PFSK-1 (cell line): ENCODE data around the gene CLMN.

Source experiments
- FOXP2 ChIP-seq: optimal IDR thresholded peaks from 2 replicates; pipeline ENCODE3; 2011; ENCODE audit warnings: borderline replicate concordance, control low read depth, inconsistent platforms; ENCODE audit not compliant: insufficient read depth; ENCODE audit errors: extremely low read length, extremely low read depth
- POLR2AphosphoS5 ChIP-seq: IDR thresholded peaks from 2 replicates; pipeline ENCODE4 v1.6.1; 2012; ENCODE audit warnings: low read depth, mild to moderate bottlenecking, control low read depth, low read length, moderate library complexity
- REST ChIP-seq, 2 experiments: IDR thresholded peaks; 2 replicates each; pipeline versions ENCODE4 v1.6.1 to v1.8.0; 2011 to 2012; ENCODE audit warnings: low read depth in 2 of 2, low read length in 2 of 2, control low read depth in 1 of 2, inconsistent platforms in 1 of 2, mild to moderate bottlenecking in 1 of 2, moderate library complexity in 1 of 2; ENCODE audit not compliant: insufficient read depth in 1 of 2
- SIN3A ChIP-seq: IDR thresholded peaks from 2 replicates; pipeline ENCODE4 v1.6.1; 2012; ENCODE audit warnings: mild to moderate bottlenecking, low read length, moderate library complexity, borderline replicate concordance; ENCODE audit not compliant: insufficient read depth
- TAF1 ChIP-seq: IDR thresholded peaks from 2 replicates; pipeline ENCODE4 v1.6.1; 2012; ENCODE audit warnings: low read length, control low read depth, borderline replicate concordance; ENCODE audit not compliant: insufficient read depth

Gene CLMN

GRCh38 chr14:95349241-95349640, 29.5 kb upstream of the CLMN start:
- TF ChIP-seq REST (IDR thresholded peaks at IDR 0.05; ENCODE audit: insufficient read depth in 1 of 2, low read depth in 2 of 2, low read length in 2 of 2) (no peak), POLR2AphosphoS5 (no peak), TAF1 (no peak), SIN3A (no peak), FOXP2 (no peak)

GRCh38 chr14:95348395-95349080, 28.8 kb upstream of the CLMN start:
- TF ChIP-seq SIN3A (no peak), POLR2AphosphoS5 (no peak), FOXP2 (no peak), TAF1 (no peak), REST (IDR thresholded peaks at IDR 0.05; ENCODE audit: insufficient read depth in 1 of 2, low read depth in 2 of 2, low read length in 2 of 2) (no peak)

- TF ChIP-seq TAF1 (no peak), SIN3A (no peak), POLR2AphosphoS5 (no peak), FOXP2 (no peak), REST (IDR thresholded peaks at IDR 0.05; ENCODE audit: insufficient read depth in 1 of 2, low read depth in 2 of 2, low read length in 2 of 2) (no peak)
Measured at GRCh38 chr14:95346820-95347219, 27.1 kb upstream of the CLMN start.

GRCh38 chr14:95346266-95346665, 26.6 kb upstream of the CLMN start:
- TF ChIP-seq POLR2AphosphoS5: no peak
- TF ChIP-seq FOXP2: no peak
- no peak for TF ChIP-seq TAF1
- TF ChIP-seq SIN3A: no peak
- no peak for TF ChIP-seq REST (IDR thresholded peaks at IDR 0.05; ENCODE audit: insufficient read depth in 1 of 2, low read depth in 2 of 2, low read length in 2 of 2)
